NB4 (cell line): ENCODE measurements around the gene CUL2.

ENCODE experiments used
- CTCF ChIP-seq: IDR thresholded peaks from one replicate; pipeline ENCODE4 v1.5.1; 2012; ENCODE audit warnings: low read depth, low read length
- POLR2A ChIP-seq: IDR thresholded peaks from 2 replicates; pipeline ENCODE4 v1.6.1; 2011; ENCODE audit warnings: mild to moderate bottlenecking; ENCODE audit not compliant: insufficient read length; ENCODE audit errors: extremely low read depth

- TF ChIP-seq CTCF, result no peak
- TF ChIP-seq POLR2A, result no peak
Measured at GRCh38 chr10:35096312-35096711, 6.2 kb upstream of the CUL2 start.
